Progenitor cell of endocrine pancreas (in vitro differentiated cells): ENCODE measurements around the gene CALML3. TPM values are rescaled to one million over a fixed set of nuclear protein-coding genes. Genes with fewer than 3 reads are reported as not detected.

Source experiments
- DNase-seq: peaks from one replicate; pipeline ENCODE4 v3.0.0; 2021; ENCODE audit warnings: low spot score; ENCODE audit not compliant: unreplicated experiment
- H3K27ac Mint-ChIP-seq: 2 replicates; pipeline ENCODE4 v1.8.0; 2021; ENCODE audit warnings: mild to moderate bottlenecking, moderate library complexity, mixed read lengths
- H3K27me3 Mint-ChIP-seq: 2 replicates; pipeline ENCODE4 v1.8.0; 2021; ENCODE audit warnings: mixed read lengths
- H3K36me3 Mint-ChIP-seq: 2 replicates; pipeline ENCODE4 v1.8.0; 2022; ENCODE audit warnings: mixed read lengths; ENCODE audit not compliant: insufficient read depth
- H3K4me1 Mint-ChIP-seq: 2 replicates; pipeline ENCODE4 v1.8.0; 2021; ENCODE audit warnings: low read depth, mixed read lengths
- H3K4me3 Mint-ChIP-seq: 2 replicates; pipeline ENCODE4 v1.8.0; 2021; ENCODE audit warnings: low read depth, mild to moderate bottlenecking, moderate library complexity, mixed read lengths
- H3K9me3 Mint-ChIP-seq: 2 replicates; pipeline ENCODE4 v1.8.0; 2021; ENCODE audit warnings: low read depth, mixed read lengths
- total RNA-seq: library from RNA; stranded (reverse); gene quantifications from 2 replicates; pipeline ENCODE4 v1.2.1, GENCODE V29; 2021
- TF ChIP-seq, protein P1 (sequence below): fragments of 200-600 bp; sonication (generic); IDR thresholded peaks from one replicate; pipeline ENCODE4 v1.5.0; 2021; ENCODE audit warnings: antibody characterized with exemption, mild to moderate bottlenecking; ENCODE audit not compliant: unreplicated experiment

Gene CALML3
- total RNA-seq, 1 donor from 2014 or later = not detected

GRCh38 chr10:5512881-5513612 lies 11.7 kb upstream of the CALML3 start:
- TF ChIP-seq, protein P1, sequence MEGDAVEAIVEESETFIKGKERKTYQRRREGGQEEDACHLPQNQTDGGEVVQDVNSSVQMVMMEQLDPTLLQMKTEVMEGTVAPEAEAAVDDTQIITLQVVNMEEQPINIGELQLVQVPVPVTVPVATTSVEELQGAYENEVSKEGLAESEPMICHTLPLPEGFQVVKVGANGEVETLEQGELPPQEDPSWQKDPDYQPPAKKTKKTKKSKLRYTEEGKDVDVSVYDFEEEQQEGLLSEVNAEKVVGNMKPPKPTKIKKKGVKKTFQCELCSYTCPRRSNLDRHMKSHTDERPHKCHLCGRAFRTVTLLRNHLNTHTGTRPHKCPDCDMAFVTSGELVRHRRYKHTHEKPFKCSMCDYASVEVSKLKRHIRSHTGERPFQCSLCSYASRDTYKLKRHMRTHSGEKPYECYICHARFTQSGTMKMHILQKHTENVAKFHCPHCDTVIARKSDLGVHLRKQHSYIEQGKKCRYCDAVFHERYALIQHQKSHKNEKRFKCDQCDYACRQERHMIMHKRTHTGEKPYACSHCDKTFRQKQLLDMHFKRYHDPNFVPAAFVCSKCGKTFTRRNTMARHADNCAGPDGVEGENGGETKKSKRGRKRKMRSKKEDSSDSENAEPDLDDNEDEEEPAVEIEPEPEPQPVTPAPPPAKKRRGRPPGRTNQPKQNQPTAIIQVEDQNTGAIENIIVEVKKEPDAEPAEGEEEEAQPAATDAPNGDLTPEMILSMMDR = no peak
- Mint-ChIP-seq H3K4me1 (peaks cover 14% of the 10 kb centered on the region), H3K36me3 (no peaks in the 10 kb centered on the region), H3K27me3 (peaks cover 48% of the 10 kb centered on the region), H3K9me3 (no peaks in the 10 kb centered on the region), H3K4me3 (no peak overlapping the region), H3K27ac (no peak overlapping the region)
- no peak for DNase-seq

- no peak for DNase-seq
- Mint-ChIP-seq H3K4me1 (peaks cover 18% of the 10 kb centered on the region), H3K36me3 (no peaks in the 10 kb centered on the region), H3K4me3 (no peak overlapping the region), H3K27ac (no peak overlapping the region), H3K9me3 (no peaks in the 10 kb centered on the region), H3K27me3 (peaks cover 41% of the 10 kb centered on the region)
- TF ChIP-seq, protein P1 = no peak
These were observed 10.4 kb upstream of the CALML3 start for GRCh38 chr10:5514226-5514850.

DNA sequence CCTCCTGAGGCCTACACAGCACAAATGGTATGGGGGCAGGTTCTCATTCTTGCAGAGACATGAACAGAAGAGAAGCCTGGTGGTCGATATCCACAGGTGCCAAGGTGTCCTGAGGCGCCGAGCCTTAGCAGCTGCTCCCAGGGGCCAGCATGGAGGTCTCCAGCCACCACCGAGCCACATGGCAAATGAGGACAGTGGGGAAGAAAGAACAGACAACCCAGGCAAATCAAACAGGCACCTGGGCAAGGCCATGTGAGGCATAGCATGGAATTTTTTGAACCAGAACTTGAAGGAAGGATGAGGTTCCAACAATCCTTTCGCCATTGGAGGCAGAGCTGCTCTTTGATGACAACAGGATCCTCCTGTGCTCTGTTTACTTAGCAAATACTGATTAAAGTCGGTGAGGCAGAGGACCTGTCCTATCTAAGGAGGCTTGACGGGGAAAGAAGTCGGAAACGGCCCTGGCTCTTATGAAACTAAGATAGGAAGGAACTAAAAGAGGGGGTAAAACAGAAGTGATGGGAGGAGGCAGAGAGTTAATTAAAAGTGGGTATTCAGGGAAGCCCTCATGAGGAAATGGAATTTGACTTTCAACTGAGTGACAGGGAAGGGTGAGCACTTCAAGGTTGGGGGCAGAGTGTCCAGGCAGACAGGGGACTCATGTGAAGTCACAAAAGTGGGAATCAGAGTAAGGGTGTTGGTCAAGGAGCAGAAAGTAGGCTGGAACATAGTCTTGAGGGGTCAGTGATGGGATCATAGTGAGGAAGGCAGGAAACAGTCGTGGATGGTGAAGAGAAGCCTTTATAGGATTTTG lies 8.6 kb upstream of the CALML3 start:
- Mint-ChIP-seq H3K9me3 (peaks cover 3% of the 10 kb centered on the region), H3K4me3 (no peak overlapping the region), H3K36me3 (no peaks in the 10 kb centered on the region), H3K27ac (peak overlapping the region; percentile 50), H3K4me1 (peaks cover 15% of the 10 kb centered on the region), H3K27me3 (peaks cover 34% of the 10 kb centered on the region)
- TF ChIP-seq, protein P1 = no peak
- DNase-seq = no peak

- TF ChIP-seq, protein P1 = no peak
- H3K4me3 Mint-ChIP-seq = no peak overlapping the region
These were observed 7.2 kb upstream of the CALML3 start for GRCh38 chr10:5517546-5517945.

DNA sequence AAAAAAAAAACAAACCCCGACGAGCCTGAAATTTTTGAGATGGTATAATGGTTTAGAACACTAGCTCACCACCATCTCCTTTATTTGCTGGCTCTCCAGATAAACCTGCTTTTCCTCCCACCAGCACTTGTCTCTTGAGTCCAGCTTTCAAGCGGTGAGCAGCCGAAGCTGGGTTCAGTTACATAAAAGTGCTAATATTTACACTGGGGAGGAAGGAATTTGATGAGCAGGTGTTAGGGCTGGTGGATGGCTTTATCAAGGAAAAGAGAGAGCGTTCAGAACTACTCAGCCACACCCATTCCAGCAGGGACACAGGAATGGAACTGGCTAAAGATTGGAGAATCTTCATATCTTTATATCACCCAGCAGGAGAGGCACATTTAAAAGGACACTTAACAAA lies 6.6 kb upstream of the CALML3 start:
- Mint-ChIP-seq H3K27me3 (peaks cover 23% of the 10 kb centered on the region), H3K4me3 (no peak overlapping the region), H3K9me3 (peaks cover 3% of the 10 kb centered on the region), H3K36me3 (no peaks in the 10 kb centered on the region), H3K4me1 (peaks cover 15% of the 10 kb centered on the region), H3K27ac (no peak overlapping the region)
- DNase-seq = no peak
- TF ChIP-seq, protein P1 = no peak

More at GRCh38 chr10:5517546-5517945, 7.2 kb upstream of the CALML3 start:
- peaks cover 3% of the 10 kb centered on the region for H3K9me3 Mint-ChIP-seq
- peaks cover 15% of the 10 kb centered on the region for H3K4me1 Mint-ChIP-seq
- H3K27ac Mint-ChIP-seq = no peak overlapping the region
- no peak for DNase-seq
- H3K36me3 Mint-ChIP-seq = no peaks in the 10 kb centered on the region
- peaks cover 28% of the 10 kb centered on the region for H3K27me3 Mint-ChIP-seq
